Measurements from ENCODE around the gene BTNL9. TPM values are rescaled to one million over a fixed set of nuclear protein-coding genes. Genes with fewer than 3 reads are reported as not detected.

BTNL9 gene
- total and polyA plus RNA-seq, 9 of the 15 experiments (the other 6 are each of a cell fraction or from before 2014, with no cell fraction given) = 3.7 to 86.7 (median 29.4) TPM

DNA sequence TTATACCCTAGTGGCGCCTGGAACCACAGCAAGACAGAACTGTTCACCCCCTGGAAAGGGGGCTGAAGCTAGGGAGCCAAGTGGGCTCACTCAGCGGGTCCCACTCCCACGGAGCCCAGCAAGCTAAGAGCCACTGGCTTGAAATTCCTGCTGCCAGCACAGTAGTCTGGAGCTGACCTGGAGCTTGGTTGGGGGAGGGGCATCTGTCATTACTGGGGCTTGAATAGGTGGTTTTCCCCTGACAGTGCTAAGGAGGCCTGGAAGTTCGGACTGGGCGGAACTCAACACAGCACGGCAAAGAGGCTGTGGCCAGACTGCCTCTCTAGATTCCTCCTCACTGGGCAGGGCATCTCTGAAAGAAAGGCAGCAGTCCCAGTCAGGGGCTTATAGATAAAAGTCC is 31.9 kb upstream of the BTNL9 start:
- ChIA-PET CTCF (ENCODE audit: low intra/inter-chr PET ratio) (no interaction called here), POLR2A (interaction anchor here (0.6 kb wide), 2 partner anchors 16 to 18 kb away, joined by 3 read pairs; no protein-coding TSS in a partner anchor)
- H3K79me2 ChIP-seq (ENCODE audit: control insufficient read depth, insufficient read depth, low read length) = no peaks in the 10 kb centered on the region; the same call in 2 of the 3 replicates
- WGBS (ENCODE audit: insufficient coverage, low coverage, missing lambda C conversion rate) = 47% methylated on average over 6 of the region's 6 CpGs
- in situ Hi-C loops (cut with MboI) (loop anchor here (5.0 kb wide), 1 partner anchor 66 kb away; no protein-coding TSS in a partner anchor), intact Hi-C loops (cut with micrococcal nuclease) (loop anchor here (10.0 kb wide), 1 partner anchor 63 kb away; no protein-coding TSS in a partner anchor)
- H3K27ac ChIP-seq (ENCODE audit: extremely low read depth, low read depth, low read length) = no peak overlapping the region
- no peaks in the 10 kb centered on the region for H3K9me1 ChIP-seq (ENCODE audit: control insufficient read depth, insufficient read depth, low read length)
- FAIRE-seq (no peak), DNase-seq (ENCODE audit: extremely low read depth in 1 of 4, low spot score in 3 of 4) (peak in 3 of 4 experiments; percentile 0 to 1 (median 1)), ATAC-seq (no peak)
- no peaks in the 10 kb centered on the region for H3K36me3 ChIP-seq (ENCODE audit: control insufficient read depth, insufficient read depth, low read length)
- no peaks in the 10 kb centered on the region for H3K9me3 ChIP-seq (replicated peaks; ENCODE audit: control insufficient read depth, insufficient read depth, low read depth, low read length)
- no peaks in the 10 kb centered on the region for H3K27me3 ChIP-seq (ENCODE audit: control insufficient read depth in 2 of 2, insufficient read depth in 2 of 2, low read length in 2 of 2)
- peak overlapping the region in 1 of 2 experiments; percentile 71; a peak in 2 of 4 replicates for H3K9ac ChIP-seq (ENCODE audit: insufficient read depth in 1 of 2, low read depth in 2 of 2, low read length in 2 of 2)
- TF ChIP-seq, protein P1, sequence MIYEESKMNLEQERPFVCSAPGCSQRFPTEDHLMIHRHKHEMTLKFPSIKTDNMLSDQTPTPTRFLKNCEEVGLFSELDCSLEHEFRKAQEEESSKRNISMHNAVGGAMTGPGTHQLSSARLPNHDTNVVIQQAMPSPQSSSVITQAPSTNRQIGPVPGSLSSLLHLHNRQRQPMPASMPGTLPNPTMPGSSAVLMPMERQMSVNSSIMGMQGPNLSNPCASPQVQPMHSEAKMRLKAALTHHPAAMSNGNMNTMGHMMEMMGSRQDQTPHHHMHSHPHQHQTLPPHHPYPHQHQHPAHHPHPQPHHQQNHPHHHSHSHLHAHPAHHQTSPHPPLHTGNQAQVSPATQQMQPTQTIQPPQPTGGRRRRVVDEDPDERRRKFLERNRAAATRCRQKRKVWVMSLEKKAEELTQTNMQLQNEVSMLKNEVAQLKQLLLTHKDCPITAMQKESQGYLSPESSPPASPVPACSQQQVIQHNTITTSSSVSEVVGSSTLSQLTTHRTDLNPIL (CRISPR knock-in tag; IDR thresholded peaks at IDR 0.05) = no peak
- no peak for TF ChIP-seq FOSL1 (tag; conservative IDR thresholded peaks at IDR 0.05)
- no peak for TF ChIP-seq ZNF184 (CRISPR knock-in tag; IDR thresholded peaks at IDR 0.05)
- no peak for TF ChIP-seq KLF10 (CRISPR knock-in tag; IDR thresholded peaks at IDR 0.05)
- no peak for TF ChIP-seq RHOXF2B (CRISPR knock-in tag; conservative IDR thresholded peaks at IDR 0.05)
- TF ChIP-seq, protein P2, sequence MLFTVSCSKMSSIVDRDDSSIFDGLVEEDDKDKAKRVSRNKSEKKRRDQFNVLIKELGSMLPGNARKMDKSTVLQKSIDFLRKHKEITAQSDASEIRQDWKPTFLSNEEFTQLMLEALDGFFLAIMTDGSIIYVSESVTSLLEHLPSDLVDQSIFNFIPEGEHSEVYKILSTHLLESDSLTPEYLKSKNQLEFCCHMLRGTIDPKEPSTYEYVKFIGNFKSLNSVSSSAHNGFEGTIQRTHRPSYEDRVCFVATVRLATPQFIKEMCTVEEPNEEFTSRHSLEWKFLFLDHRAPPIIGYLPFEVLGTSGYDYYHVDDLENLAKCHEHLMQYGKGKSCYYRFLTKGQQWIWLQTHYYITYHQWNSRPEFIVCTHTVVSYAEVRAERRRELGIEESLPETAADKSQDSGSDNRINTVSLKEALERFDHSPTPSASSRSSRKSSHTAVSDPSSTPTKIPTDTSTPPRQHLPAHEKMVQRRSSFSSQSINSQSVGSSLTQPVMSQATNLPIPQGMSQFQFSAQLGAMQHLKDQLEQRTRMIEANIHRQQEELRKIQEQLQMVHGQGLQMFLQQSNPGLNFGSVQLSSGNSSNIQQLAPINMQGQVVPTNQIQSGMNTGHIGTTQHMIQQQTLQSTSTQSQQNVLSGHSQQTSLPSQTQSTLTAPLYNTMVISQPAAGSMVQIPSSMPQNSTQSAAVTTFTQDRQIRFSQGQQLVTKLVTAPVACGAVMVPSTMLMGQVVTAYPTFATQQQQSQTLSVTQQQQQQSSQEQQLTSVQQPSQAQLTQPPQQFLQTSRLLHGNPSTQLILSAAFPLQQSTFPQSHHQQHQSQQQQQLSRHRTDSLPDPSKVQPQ (CRISPR knock-in tag; IDR thresholded peaks at IDR 0.05; ENCODE audit: borderline replicate concordance) = no peak
- TF ChIP-seq RFX7 (CRISPR knock-in tag; IDR thresholded peaks at IDR 0.05) = no peak
- no peak for TF ChIP-seq MIER1 (IDR thresholded peaks at IDR 0.05; ENCODE audit: low read depth)
- TF ChIP-seq, protein P3, sequence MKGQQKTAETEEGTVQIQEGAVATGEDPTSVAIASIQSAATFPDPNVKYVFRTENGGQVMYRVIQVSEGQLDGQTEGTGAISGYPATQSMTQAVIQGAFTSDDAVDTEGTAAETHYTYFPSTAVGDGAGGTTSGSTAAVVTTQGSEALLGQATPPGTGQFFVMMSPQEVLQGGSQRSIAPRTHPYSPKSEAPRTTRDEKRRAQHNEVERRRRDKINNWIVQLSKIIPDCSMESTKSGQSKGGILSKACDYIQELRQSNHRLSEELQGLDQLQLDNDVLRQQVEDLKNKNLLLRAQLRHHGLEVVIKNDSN (CRISPR knock-in tag; IDR thresholded peaks at IDR 0.05) = no peak
- no peak for TF ChIP-seq OTX1 (CRISPR knock-in tag; IDR thresholded peaks at IDR 0.05)
- no peak for TF ChIP-seq NRF1 (conservative IDR thresholded peaks at IDR 0.05 in 1 of 2, IDR thresholded peaks at IDR 0.05 in 1 of 2)
- no TSS peak for BruUV-seq (replicated peaks)
- no peaks in the 10 kb centered on the region for H4K20me1 ChIP-seq (replicated peaks; ENCODE audit: control insufficient read depth, insufficient read depth, low read length)
- no peak overlapping the region for H3K4me3 ChIP-seq
- H3K4me1 ChIP-seq (replicated peaks in 1 of 2; ENCODE audit: control insufficient read depth in 2 of 2, insufficient read depth in 2 of 2, low read length in 2 of 2) = peaks cover 5 to 6% of the 10 kb centered on the region in 2 experiments; a peak in 2 of 5 replicates
- H2AFZ ChIP-seq (ENCODE audit: low read depth, low read length) = no peak overlapping the region; the same call in 1 of the 2 replicates
- no peak overlapping the region for H3K4me2 ChIP-seq (ENCODE audit: insufficient read depth, low read length)
